KBM-7 (cell line): Measurements from ENCODE around the gene ARIH2.
A peak's percentile ranks its signal among the peaks of the same experiment; 100 is the strongest.
"Not testable (repeated sequence)": the region's sequence is repeated elsewhere in the genome, so short reads cannot be mapped to it uniquely, and the experiment has no call there.

Source experiments
- DNase-seq: peaks from one replicate; pipeline ENCODE4 v3.0.0-alpha.2; 2015
- in situ Hi-C: fragments of 300-500 bp; cut with MboI; formaldehyde crosslinking; loops from 2 replicates; pipeline ENCODE4 v1.14.3; 2020; ENCODE audit warnings: low sequenced_read_pairs, low pct_unique_long_range_greater_than_20kb, mixed read lengths

The ARIH2 gene

DNA sequence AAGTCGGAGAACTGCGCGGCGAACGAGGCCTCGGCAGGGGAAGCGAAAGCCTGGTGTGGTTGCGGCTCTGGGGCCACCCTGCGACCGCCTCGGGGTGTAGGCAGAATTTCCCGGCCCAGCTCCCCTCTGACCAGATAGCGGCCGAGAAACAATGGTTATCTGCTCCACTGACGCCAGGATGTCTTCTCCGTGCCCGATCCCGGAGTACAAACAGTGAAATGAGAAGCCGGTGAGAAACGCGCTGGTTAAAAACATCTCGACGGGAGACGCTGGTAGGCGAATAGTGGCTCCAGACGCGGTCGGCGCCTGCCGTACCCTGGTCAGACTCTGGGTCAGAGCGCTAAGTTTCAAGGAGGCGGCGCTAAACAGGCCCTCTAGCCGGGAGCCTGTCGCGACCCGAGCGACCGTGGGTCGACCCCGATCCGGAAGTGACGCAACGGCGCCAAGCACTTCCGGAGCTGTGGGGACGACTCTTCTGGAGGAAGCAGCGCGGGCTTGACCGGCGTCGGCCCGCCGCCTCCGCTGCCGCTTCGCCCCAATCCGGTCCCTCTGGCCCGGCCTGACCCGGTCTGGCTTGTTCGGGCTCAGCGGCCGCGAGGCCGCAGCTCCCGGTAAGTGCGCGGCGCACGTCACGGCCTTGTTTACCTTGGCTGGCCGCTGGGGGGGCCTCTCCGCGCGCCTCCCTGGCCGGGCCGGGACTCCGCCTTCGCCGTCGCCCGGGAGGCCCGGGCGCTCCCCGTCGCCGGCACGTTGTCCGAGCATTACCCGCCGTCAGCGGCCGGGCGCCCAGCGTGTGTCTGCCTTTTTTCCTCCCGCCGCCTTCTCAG, at the start of gene ARIH2:
ARIH2 (plus strand) TSS at position 455 of the 827 bp plus-strand sequence. CDS start 8,717 bp downstream, outside the sequence.
- peak; percentile 94 for DNase-seq
- in situ Hi-C loops = no loop called here

DNA sequence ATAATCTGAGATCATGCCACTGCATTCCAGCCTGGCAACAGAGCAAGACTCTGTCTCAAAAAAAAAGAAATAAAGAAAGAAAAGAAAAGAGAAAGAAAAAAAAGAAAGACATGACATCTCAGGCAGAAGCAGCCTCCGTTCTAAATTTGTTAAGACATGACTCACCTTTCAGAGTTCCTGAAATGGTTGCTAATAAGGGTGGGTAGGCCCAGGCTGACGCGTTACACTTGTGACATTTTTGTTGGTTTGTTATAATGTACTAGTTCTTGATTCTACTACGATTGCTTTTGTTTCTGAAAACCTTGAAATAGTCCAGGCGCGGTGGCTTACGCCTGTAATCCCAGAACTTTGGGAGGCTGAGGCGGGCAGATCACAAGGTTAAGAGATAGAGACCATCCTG, 41.0 kb upstream of the ARIH2 start:
- no peak for DNase-seq
- in situ Hi-C loops = no loop called here

DNA sequence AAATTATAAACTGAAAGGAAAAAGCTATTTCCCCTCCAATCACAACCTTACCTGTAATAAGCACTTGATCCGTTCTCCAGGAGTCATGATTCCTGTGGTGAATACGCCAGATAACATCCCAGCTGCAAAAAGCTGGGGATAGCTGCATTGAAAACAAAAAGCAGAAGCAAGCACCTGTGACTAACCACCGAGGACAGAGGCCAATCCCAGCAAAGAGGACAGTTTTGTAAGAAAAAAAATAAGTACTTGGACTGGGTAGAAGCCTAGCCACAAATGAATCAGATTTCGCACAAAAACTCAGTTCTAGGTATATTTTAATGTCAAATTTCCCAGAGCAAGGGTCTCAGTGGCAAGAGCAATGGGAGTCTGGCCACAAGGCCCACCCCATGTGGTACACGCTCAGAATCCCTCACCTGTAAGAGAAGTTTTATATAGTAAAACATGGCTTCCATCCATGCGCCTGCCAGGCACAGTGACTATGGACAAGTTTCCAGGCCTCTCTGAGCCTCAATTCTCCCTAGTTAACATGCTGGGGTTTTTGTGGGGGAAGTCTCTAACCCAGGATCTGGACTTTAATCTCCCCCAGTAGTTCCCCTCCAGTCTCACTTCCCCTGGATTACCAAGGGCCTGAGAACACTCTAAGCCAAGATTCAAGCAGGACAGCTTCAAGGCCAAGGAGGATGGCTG, 39.2 kb upstream of the ARIH2 start:
- no peak for DNase-seq
- in situ Hi-C loops = no loop called here

DNA sequence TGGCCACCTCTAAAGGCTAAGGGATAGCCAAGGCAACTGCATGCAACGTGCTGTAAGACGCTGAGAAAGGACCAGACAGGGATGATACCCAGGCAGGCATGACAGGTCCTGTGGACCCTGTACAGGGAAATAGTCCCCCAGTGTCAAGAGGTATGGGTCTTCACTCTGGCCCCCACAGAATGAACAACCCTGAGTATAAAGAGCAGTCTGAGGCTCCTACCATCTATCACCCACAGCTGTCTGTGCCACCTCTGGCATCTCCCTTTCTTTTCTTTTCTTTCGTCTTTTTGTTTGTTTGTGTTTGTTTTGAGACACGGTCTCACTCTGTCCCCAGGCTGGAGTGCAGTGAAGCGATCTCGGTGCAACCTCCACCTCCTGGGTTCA, 38.7 kb upstream of the ARIH2 start:
- no peak for DNase-seq
- in situ Hi-C loops = no loop called here

DNA sequence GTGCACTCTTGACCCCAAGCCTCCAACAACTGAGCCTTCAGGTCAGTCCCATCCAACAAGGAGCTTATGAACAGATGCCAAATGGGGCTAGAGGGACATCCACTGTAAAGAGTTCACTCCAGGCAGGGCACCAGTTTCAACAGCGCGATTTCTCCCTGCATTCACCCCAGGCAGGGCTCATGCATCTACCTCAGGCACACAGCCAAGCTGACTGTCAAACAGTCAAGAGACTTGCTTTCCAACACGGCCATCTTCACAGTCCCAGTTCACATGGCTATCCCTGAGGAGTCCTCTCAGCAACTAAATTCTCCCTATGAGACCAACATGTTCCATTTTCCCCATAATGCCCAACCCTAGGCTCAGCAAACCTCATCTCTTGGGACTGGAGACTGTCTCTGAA, 37.6 kb upstream of the ARIH2 start:
- in situ Hi-C loops = no loop called here
- no peak for DNase-seq

DNA sequence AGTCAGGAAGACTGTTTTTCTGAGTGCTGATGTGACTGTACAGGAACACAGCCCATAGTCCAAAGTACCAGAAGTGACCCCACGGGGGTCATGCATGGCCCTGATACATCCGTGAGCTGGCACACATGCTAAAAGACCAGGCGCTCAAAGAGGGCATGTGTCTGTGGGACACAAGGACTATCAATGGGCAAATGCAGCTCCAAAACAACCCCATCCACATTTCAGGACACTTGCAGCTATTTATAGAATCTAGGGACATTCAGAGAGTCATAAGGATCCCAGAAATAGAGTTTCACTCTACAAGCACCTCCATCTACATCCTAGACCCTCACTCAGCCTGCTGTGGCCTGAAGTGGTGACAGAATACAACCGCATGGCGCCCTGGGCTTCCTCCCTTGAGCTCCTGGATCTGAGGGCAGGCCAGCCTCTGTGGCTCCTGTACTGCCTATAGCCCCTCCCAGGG, 37.0 kb upstream of the ARIH2 start:
- in situ Hi-C loops = no loop called here

DNA sequence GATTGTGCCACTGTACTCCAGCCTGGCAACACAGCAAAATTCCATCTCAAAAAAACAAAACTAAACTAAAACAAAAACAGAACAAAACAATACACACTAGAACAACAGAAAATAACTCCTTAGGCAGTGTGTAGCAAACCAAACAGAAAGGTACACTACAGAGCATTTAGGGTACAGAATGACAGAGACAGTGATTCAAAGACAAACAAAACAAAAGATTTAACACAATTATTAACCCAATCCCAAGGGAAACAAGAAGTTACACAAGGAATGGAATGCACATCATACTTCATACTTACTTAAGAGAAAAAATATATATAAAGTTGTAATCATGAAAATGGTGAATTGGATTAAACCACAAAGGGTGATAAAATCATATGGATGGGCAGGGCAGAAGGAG, 32.9 kb upstream of the ARIH2 start:
- no peak for DNase-seq
- in situ Hi-C loops = no loop called here

More for the DNA sequence above, 37.0 kb upstream of the ARIH2 start:
- no peak for DNase-seq

DNA sequence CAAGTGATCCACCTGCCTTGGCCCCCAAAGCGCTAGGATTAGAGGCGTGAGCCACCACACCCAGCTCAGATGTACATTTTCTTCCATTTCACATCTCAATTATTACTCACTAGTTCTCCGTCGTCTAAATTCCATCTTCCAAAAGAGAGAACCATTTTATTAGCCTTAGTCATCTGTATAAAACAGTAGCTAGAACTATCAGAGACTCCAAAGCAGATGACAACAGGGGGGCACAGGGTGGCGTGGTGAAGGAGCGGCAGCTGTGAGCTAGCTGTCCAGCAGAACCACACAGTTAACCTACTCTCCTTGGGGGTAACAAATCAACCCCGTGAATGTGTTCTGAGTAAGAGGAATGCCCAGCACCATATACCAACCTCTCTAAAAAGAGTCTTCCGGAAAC, 27.0 kb upstream of the ARIH2 start:
- in situ Hi-C loops = no loop called here
- DNase-seq = no peak

DNA sequence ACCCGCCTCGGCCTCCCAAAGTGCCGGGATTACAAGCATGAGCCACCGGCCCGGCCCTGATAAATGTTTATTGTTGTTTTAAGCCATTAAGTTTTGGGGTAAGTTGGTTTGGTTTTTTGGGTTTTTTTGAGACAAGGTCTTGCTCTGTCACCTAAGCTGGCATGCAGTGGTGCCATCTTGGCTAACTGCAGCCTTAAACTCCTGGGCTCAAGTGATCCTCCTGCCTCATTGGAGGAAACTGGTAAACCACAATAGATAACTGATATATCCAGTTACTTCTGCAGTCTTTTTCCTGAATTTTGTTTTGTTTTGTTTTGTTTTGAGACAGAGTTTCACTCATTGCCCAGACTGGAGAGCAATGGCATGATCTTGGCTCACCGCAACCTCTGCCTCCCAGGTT, 24.1 kb upstream of the ARIH2 start:
- in situ Hi-C loops = no loop called here
- DNase-seq = no peak

DNA sequence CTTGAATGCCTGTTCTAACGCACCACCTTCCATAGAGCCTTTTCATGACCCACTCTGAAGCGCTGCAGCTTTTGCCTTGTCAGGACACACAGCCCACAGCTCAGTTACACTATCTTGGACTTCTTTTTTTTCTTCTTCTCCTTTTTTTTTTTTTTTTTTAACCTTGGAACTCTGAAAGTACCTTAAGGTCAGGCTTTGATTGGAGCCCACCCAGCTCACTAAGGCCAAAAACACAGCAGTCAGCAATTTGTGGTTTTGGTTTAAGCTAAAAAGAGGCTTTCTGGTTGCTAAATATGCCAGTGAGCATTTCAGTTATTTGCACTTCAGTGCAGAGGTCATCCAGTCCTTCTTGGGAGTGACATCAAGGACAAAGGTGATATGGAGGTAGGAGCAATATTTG, 21.7 kb upstream of the ARIH2 start:
- peak; percentile 67 for DNase-seq
- in situ Hi-C loops = no loop called here

DNA sequence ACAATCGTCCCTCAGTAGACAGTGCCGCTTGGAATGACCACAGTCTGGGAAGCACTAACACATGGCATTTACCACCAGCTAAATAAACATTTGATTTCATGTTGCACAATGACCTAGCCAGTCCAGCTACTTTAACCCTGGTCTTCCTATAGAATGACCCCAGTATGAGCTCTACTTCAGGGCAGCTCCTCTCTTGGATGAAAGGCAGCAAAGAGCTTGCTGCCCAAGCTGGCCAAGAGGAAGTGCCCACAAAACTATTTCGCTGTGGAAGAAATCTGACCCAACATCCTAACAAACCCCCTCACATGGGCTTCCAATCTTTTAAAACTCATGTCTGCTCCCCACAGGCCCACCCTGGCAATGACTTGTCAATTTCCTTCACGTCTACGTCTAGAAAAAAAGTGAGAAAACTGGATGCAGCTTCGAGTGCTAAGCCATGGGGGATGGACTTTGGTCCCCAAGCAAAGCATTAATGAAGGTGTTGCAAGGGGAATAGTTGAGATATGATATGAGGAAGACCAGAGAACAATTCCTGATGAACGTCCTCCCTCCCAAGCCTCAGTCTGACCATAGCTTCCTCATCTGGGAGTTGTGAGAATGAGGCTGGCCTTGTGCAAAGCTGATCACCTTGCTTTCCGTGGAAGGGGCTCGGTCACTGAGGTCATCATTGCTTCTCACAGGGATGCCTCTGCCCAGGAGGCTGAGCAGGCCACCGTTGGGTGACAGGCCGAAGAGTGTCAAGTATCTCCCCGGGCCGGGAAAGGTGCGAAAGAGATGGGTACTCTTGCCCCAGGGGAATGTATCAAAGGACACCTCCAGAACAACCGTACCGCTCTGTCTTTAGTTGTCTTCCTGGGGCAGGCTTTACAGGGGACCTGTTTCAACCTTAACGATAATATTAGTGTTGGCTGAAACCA, 20.9 kb upstream of the ARIH2 start:
- peak; percentile 54 for DNase-seq
- in situ Hi-C loops = no loop called here

DNA sequence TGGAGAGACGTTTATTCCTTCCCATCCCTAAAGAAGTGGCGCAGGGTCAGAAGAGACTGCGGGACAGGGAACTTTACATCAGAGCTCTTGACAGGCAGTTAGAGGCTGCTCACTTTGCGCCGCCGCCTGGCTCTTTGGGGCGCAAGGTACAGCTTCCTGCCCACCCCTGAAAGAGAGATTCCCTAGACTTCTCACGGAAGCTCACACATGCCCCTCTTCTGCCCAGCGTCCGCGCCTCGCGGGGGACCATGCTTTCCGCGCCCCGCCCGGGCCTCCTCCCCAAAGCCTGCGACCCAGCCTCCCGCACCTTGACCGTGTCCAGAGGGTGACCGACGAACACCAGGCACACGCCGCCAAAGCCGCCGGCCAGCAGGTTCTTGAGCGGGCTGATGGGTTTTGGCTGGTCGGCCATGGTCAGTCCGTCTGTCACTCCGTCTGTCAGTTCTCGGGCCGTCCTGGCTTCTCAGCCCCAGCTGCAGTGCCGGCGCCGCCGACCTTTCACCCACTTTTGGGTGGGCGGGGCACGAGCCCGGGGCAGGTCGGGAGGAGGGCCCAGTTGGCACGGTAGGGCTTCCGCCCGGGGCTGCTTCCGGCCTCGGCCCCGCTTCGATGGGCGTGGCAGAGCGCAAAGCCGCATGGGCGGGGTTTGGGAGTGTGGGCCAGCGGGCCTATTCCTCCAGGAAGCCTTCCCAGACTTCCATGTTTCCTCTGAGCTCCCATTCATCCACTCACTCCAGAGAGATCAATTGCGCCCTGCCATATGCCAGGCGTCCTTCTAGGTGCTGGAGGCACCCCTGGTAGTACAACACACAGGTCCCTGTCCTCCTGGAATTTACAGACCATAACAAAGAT, 20.0 kb upstream of the ARIH2 start, which contains the start of gene SLC25A20:
SLC25A20 (minus strand) TSS at position 500 of the 852 bp plus-strand sequence; CDS start at position 412, 88 bp downstream.
- in situ Hi-C loops = no loop called here
- peak; percentile 88 for DNase-seq

DNA sequence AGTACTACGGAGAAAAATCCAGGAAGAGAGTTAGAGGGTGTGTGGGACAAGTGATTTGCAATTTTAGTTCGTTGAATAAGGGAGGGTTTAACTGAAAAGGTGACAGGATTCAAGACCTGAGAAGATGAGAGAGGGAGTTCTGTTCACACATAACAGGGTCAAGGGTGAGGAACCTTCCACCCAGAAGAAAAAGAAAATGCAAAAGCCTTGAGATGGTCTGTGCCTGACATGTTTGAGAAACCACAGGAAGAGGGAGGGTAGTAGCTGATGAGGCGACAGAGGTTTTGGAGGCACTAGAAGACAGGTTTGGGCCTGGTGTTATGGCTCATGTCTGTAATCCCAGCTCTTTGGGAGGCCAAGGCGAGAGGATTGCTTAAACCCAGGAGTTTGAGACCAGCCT, 19.4 kb upstream of the ARIH2 start:
- in situ Hi-C loops = no loop called here
- DNase-seq = peak; percentile 40

DNA sequence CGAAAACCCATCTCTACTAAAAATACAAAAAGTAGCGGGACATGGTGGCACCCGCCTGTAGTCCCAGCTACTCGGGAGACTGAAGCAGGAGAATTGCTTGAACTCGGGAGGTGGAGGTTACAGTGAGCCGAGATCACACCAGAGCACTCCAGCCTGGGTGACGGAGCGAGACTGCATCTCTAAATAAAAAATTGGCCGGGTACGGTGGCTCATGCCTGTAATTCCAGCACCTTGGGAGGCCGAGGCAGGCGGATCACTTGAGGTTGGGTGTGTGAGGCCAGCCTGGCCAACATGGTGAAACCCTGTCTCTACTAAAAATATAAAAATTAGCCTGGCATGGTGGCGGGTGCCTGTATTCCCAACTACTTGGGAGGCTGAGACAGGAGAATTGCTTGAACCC, 11.6 kb upstream of the ARIH2 start:
- in situ Hi-C loops, DNase-seq: not testable (repeated sequence)

DNA sequence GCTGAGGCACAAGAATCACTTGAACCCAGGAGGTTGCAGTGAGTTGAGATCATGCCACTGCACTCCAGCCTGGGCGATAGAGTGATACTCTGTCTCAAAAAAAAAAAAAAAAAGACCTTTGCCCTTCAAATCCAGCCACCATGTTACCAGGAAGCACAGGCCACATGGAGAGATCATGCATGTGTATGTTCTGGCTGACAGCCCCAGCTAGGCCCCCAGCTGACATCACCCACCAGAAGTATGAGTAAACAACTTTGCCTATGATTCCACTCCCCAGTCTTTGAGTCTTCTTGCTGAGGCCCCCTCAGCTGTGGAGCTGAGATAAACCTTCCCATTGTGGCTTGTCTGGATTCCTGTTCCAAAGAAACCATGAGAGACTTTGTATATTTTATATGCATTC, 3.3 kb upstream of the ARIH2 start:
- DNase-seq = no peak

DNA sequence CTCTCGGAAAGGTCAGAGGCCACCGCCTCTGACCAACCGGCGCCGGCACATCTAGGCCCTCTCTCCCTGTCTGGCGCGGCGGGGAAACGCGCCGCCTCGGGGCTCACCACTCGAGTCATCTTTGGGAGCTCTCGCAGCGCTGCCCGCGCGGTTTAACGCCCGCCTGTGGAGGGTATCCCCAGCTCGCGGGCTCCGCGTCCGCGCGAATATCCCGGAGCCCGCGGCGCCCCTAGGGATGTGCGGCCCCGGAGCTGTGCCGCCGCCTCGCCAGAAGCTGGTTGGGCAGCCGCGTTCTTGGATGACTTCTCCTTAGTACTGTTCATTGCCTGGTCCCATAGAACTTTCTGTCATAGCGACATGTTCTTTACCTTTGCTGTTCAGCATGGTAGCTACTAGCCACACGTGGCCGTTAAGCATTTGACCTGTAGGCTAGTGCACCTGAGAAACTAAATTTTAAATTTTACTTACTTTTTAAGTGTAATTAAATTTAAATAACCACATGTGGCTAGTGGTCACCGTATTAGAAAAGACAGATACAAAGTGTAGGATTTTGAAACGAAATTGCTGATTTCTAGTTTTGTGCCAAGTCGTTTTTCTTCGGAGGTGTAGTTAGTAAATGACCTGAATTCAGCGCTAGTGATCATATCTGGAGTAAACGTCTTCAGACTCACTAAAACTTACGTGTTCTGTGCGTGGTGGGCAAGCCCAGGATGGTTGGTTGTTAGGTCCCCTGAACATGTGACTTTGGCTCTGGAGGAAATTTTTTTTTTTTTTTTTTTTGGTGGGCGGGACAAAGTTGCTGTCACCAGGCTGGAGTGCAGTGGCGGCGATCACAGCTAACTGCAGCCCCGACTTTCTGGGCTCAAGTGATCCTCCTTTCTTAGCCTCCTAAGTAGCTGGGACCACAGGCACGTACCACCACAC, 835 bp downstream of the ARIH2 start:
- in situ Hi-C loops = no loop called here
- DNase-seq = peak; percentile 92

More for the DNA sequence above, 3.3 kb upstream of the ARIH2 start:
- in situ Hi-C loops = no loop called here
